Kidney glomerular epithelial cell (primary cell): ENCODE results near the gene NMUR1.
"Not testable (repeated sequence)": the region's sequence is repeated elsewhere in the genome, so short reads cannot be mapped to it uniquely, and the experiment has no call there.

Experiments
- DNase-seq: peaks from one replicate; lab custom pipeline; 2025; lab: John Stamatoyannopoulos, UW

The NMUR1 gene

GRCh38 chr2:231530099-231531011 is at the start of gene NMUR1:
Gene NMUR1, minus strand, starts transcription at chr2:231530445. Its CDS starts 84 bp downstream, at chr2:231530361.
- DNase-seq = no peak

- no peak for DNase-seq
These were observed 49.3 kb upstream of the NMUR1 start for GRCh38 chr2:231579560-231579959.

GRCh38 chr2:231578655-231579054 is 48.4 kb upstream of the NMUR1 start:
- DNase-seq = not testable (repeated sequence)

GRCh38 chr2:231576465-231576864 is 46.2 kb upstream of the NMUR1 start:
- no peak for DNase-seq

GRCh38 chr2:231575612-231576256 is 45.5 kb upstream of the NMUR1 start:
- no peak for DNase-seq

- DNase-seq = no peak
These were observed 43.6 kb upstream of the NMUR1 start for GRCh38 chr2:231573698-231574421.

GRCh38 chr2:231573096-231573495 is 42.9 kb upstream of the NMUR1 start:
- no peak for DNase-seq

GRCh38 chr2:231571661-231572191 is 41.5 kb upstream of the NMUR1 start:
- no peak for DNase-seq

GRCh38 chr2:231570915-231571314 is 40.7 kb upstream of the NMUR1 start:
- not testable (repeated sequence) for DNase-seq

- DNase-seq = no peak
These were observed 38.7 kb upstream of the NMUR1 start for GRCh38 chr2:231568785-231569435.

- no peak for DNase-seq
These were observed 38.0 kb upstream of the NMUR1 start for GRCh38 chr2:231568098-231568784.

- DNase-seq = no peak
These were observed 36.9 kb upstream of the NMUR1 start for GRCh38 chr2:231567159-231567558.

GRCh38 chr2:231565887-231566594 is 35.8 kb upstream of the NMUR1 start:
- DNase-seq = no peak

GRCh38 chr2:231563378-231563961 is 33.2 kb upstream of the NMUR1 start:
- no peak for DNase-seq

GRCh38 chr2:231557571-231558217 is 27.4 kb upstream of the NMUR1 start:
- DNase-seq = peak; percentile 84

- no peak for DNase-seq
These were observed 26.7 kb upstream of the NMUR1 start for GRCh38 chr2:231556981-231557380.

GRCh38 chr2:231556496-231556895 is 26.3 kb upstream of the NMUR1 start:
- DNase-seq = not testable (repeated sequence)

- no peak for DNase-seq
These were observed 24.7 kb upstream of the NMUR1 start for GRCh38 chr2:231554748-231555545.

- no peak for DNase-seq
These were observed 24.1 kb upstream of the NMUR1 start for GRCh38 chr2:231554327-231554726.
